ENCODE measurements around the gene SACS.

GRCh38 chr13:23367907-23368306, 65.6 kb downstream of the SACS start:
- TF ChIP-seq EZH2 (IDR thresholded peaks at IDR 0.05; ENCODE audit: borderline replicate concordance, insufficient read depth, low read depth, low read length, poor library complexity, severe bottlenecking) (no peak), CTCF (IDR thresholded peaks at IDR 0.05) (no peak)
